HG03565 (cell line): ENCODE results near the gene USP40.

Experiments
- ATAC-seq: cut with Tn5 transposase; IDR thresholded peaks from one replicate; pipeline ENCODE4 v1.9.1; 2021; ENCODE audit warnings: mild to moderate bottlenecking, moderate library complexity; ENCODE audit not compliant: unreplicated experiment

USP40 gene

DNA sequence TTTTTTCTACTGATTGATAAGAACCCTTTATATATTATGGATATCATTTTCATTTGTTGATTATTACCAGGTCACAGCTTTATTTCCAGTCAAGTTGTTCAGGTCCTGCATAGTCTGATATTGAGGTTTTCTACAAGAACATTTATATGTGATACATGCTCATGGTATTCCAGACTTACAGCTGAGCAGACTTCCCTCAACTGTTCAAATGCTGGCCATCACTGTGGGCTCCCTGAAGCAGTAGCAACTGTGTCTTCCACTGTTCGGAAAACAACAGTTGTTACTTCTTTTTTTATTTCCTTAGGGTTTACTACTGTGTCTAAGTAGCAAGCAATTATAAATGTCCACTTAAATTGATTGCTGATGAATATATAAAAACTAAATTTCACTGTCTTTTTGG, 132.8 kb downstream of the USP40 start:
- no peak for ATAC-seq

GRCh38 chr2:233433029-233433428, 133.6 kb downstream of the USP40 start:
- ATAC-seq: no peak

DNA sequence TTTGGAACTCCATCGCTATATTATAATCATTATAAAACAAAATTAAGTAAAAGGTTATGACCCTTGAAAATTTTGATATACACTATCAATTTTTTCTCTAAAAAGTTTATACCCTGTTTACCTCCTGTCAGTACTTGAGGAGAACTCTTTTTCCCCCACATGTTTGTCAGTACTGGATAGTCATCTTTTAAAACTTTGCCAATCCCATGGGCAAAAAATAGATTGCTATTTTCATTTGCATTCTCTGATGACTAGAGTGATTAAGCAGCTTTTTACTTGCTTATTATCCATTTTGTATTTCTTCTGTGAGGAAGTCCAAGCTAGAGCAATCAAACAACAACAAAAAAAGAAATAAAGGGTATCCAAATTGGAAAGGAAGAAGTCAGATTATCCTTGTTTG, 135.9 kb downstream of the USP40 start:
- no peak for ATAC-seq

GRCh38 chr2:233430081-233430480, 136.5 kb downstream of the USP40 start:
- no peak for ATAC-seq

- ATAC-seq: no peak
Measured at GRCh38 chr2:233429175-233429897, 137.2 kb downstream of the USP40 start.

- no peak for ATAC-seq
Measured at GRCh38 chr2:233428438-233428837, 138.1 kb downstream of the USP40 start.

DNA sequence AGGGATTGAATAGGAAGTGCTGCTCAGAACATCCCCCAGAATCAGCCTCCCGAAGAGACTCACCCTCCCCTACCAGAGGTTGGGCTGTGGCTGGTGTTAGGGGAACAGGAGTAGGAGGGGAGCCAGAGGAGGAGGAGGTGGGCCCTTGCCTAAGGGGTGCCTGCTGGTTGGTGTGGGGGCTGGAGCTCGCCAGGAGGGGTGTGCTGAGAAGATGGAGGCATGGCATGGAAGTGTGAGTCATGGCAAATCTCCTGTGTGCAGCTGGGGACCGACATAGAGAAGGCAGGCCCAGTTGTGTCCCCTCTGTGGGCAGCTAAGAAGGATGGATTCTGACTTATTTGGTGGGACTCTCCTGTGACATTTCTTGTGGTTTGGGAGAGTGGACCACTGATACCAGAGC, 138.6 kb downstream of the USP40 start:
- ATAC-seq: no peak

GRCh38 chr2:233426619-233427342, 139.8 kb downstream of the USP40 start:
- no peak for ATAC-seq
